ENCODE data around the gene IL6R.
"Not testable (repeated sequence)": the region's sequence is repeated elsewhere in the genome, so short reads cannot be mapped to it uniquely, and the experiment has no call there.

Gene IL6R

DNA sequence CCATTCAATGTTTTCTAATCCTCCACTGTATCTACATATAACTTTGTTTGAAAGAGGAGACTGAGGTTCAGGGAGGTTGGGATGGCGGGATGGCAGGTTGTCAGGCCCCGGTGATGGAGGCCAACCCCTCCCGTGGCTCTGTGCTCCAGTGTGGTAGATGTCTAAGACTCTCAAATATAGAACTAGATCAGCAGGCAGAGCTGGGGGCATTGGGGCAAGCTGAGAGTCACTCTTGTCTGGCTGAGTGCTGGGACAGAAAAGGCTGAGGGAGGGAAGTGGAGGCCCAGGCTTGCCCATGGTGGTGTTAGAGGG lies 1.7 kb downstream of the IL6R start:
- no peak for DNase-seq (ENCODE audit: low spot score)

DNA sequence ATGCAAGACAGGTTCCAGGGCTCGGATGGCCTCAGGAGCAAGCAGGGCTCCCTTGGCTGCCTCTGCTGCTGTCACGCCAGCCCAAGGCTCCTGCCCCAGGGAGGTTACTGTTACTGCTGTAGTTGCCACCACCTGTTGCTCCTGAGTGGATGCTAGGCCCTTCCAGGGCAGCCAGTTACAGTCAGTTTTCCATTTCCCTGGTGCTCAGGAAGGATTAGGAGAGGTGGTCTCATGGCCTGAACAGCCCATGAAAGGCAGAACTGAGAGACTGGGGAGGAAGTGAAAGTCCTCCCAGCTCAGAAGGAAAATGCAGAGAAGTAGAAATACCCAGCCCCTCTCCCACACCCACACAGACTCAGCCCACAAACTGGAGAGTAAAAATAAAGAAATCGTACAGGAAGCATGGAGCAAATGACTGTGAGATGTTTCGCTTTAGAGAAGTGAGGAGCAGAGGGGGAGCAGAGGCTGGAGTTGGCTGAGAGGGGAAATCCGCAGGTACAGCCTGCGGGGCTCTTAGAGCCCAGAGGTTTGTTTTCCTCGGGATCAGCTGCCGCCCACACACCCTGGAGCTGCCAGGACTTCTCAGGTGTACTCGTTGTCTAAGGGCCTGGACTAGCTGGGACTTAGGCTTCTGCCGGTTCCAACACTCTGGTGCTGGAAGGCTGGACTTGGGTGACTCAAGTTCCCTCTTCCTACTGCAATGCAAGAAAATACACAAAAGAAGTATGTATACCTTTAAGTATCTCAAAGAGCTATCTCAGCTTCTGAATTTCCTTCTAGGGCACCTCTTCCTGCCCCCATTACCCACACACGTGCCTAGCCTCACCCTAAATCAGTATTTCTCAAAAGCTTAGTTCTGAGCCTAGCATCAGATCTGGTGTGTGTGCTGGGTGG lies 2.3 kb downstream of the IL6R start:
- no peak for DNase-seq (ENCODE audit: low spot score)

DNA sequence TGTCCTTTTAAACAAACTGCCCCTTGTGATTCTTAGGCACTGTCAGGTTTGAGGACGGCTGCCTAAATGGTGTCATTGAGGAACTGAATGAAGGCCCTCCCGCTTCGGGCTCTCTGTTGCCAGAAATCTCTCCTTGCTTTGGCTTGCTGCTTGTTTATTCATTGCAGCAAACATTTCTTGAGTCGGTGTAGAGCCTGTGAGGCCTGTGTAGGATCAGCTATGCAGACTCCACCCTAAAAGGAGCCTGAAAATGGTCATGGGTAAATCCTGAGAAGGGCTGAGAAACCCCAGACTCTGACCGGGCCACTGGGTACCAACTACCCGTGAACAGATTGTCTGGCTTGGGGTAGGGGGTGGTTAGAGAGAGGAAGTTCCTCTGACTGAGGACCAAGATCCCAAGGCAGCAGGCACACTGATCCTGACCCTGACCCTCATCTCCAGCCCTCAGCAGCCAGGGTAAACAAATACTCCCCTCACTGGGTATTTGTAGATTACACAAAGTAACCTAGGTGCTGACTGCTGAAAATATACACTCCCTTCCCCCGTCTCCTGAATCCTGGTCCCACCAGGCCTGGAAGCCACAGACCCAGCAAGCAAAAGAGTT lies 3.1 kb downstream of the IL6R start:
- DNase-seq (ENCODE audit: low spot score) = no peak

DNA sequence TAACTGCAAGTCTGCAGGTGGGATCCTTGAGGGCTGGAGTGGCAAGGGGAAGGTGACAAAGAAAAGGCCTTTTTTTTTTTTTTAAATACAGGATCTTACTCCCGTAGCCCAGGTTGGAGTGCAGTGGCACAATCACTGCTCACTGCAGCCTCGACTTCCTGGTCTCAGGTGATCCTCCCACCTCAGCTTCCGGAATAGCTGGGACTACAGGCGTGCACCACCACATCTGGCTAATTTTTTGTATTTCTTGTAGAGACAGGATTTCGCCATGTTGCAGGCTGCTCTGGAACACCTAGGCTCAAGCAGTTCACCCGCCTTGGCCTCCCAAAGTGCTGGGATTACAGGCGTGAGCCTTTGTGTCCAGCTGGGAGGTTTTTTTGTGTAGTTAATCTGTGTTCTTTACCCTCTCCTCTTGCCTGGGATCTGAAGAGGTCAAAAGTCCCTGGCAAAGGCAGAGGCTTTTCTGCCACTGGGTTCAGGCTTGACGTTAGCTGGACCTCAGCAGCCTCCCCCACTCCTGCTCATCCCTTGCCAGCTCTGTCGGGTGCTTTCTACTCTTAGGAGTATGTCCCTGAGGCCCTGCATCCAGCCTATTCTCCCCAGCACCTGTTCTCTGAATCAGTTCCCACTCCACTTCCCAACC lies 5.2 kb downstream of the IL6R start:
- no peak for DNase-seq (ENCODE audit: low spot score)

DNA sequence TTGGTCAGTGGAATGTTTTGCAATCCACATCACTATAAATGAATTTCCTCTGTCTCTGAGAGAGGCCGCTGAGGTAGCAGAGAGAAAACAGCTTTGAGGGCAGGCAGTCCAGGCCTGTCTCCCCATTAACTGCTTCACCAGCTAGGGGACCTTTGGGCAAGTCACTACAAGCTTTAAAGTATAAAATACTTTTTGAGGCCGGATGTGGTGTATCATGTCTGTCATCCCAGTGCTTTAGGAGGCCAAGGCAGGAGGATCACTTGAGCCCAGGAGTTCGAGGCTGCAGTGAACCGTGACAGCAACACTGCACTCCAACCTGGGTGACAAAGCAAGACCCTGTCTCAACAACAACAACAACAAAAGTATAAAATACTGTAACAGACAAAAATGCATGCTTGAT lies 6.4 kb downstream of the IL6R start:
- DNase-seq (ENCODE audit: low spot score) = no peak

DNA sequence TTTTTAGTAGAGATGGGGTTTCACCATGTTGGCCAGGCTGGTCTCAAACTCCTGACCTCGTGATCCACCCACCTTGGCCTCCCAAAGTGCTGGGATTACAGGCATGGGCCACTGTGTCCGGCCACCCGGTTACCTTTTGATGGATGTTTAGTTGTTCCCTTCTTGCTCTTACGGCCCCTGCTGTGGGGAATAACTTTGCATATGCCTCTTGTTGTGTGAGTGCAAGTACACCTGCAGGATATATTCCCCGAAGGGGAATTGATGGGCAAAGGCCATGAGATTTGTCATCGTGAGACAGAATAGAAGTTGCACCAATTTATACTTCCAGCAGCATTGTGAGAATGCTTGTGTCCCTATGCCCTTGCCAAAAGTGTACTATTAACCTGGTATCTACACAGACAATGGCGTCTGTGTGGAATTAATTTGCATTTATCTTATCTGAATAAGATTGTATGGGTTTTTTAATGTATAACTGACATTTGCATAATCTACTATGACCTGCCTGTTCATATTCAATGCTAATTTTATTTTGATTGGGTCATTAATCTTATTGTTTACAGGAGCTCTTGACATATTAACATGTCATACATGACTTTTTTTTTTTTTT lies 8.1 kb downstream of the IL6R start:
- no peak for DNase-seq (ENCODE audit: low spot score)

DNA sequence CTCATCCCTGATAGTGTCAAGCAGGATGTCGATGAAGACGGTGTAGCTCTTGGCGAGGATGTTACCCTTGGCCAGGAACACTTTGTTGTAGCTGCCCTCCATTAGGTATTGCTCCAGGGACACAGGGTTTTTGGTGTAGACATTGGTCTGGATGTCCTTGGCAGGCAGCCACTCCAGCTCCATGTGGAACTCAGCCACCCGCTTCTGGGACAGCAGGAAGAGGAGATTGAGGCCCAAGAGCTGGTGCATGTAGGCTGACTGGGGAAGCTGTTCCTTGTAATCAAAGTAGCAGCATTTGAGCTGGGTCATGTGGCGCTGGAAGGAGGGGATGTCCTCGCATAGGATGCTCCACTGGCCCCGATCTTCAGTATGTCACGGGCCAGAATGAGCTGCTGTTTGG lies 9.5 kb downstream of the IL6R start:
- no peak for DNase-seq (ENCODE audit: low spot score)

DNA sequence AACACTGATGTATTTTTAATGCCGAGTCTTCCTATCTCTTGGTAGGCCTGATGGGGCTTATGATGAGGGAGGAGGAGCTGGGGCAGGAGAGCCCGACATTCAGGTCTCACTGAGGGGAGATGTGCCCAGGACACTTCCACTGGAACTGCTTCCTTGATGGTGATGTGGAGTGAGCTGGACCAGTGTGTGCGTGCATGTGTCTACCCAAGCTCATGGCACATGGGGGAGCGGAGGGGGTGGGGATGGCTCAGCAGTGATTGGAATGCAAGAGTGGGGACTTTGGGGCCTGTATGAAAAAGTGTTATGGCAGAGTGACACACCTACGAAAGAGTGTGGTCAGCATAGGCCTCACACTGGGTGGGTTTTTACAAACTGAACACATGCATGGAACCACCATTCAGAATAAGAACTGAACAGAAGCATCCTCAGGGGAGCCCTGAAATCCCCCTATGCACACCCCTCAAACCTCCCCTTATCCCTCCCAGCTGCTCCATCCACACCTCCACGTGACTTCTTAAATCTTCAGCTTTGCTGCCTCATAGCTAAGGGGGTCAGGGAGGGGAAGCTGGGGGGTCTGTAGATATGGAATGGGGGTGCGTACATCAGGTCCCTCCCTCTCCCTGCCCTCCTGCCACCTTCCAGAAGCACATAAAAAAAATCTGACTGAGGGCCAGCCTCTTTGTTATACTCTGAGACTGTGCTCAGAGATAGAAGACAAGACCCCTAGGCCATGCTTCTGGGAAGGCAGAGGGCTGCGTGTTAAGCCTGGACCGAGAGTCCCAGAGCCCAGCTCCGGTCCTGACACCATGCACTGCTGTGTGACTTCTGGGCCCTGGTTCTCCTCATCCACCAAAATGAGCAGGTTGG lies 11.6 kb downstream of the IL6R start:
- no peak for DNase-seq (ENCODE audit: low spot score)

DNA sequence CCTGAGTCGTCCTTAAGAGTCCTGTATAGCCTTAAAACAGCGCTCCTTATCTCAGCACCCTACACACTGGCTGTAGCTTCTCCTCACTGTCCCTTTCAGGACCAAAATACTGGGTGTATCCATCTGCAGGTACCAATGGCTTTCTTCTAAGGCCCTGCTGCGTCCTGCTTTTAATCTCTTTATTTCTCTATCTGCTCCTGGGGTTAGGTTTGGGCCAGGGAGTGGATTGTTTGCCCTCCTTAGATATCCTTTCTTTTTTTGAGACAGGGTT lies 12.1 kb downstream of the IL6R start:
- no peak for DNase-seq (ENCODE audit: low spot score)

DNA sequence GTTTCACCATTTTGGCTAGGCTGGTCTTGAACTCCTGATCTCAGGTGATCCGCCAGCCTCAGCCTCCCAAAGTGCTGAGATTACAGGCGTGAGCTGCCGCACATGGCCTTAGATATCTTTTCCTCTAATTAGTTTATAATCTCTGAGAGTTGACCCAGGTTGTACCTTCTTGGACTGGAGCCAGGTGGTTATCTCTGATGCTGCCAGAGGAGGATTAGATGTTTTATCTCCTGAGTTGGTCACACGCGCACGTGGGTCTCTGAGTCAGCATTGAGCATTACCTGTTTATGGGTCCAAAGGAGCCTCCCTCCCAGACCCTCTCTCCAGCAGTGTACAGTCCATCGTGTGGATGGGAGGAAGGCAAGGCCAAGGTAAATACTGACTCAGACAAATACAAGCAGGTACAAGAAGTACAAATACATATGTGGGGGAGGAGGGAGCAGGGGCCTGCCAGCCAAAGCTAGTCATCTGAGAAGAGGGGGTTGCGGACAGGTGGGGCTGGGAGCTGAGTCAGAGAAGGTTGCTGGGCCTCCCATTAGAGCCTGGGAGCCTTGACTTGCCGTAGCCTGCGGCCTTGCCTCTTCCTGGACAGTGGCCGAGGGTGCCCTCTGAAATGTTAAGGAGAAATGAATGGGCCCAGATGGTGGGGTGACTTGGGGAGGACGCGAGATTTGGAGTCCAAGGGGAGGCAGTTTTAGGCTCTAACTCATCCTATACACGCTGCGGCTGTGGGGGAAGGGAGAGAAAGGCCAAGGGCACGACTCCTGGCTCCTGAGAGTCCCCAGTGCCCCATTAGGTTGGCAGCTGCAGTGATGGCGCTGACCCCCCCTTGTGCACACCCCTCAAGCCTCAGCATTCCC lies 13.1 kb downstream of the IL6R start:
- no peak for DNase-seq (ENCODE audit: low spot score)

DNA sequence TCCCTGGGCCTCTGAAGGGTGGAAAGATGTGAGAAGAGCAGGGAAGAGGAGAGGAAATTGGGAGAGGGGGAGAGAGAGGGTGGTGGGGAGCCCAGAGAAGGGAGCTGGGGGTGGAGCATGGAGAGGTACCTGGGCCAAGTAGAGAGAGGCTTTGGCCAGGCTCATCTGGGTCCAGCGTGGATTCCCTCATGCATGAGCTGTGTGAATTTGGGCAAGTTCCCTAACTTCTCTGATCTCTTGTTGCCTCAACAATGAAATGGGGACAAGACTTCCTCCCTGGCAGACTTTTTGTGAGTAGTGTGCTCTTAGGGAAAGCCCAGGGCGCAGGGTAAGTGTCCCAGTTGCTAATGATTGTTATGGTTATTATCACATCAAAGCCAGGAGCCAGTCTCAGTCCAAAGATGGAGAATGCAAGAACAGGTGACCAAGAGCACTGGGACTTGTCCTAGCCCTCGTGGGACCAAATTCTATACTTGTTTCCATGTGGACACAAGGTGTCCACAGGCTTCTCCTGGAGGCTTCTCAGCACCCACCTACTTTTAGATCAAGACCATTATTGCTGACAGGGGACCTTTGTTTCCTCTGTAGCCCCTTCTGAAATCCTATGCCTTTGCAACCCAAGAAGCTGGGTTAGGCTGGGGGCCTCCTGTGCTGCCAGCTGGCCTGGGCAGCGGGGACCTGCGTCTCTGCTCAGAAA lies 13.9 kb downstream of the IL6R start:
- no peak for DNase-seq (ENCODE audit: low spot score)

DNA sequence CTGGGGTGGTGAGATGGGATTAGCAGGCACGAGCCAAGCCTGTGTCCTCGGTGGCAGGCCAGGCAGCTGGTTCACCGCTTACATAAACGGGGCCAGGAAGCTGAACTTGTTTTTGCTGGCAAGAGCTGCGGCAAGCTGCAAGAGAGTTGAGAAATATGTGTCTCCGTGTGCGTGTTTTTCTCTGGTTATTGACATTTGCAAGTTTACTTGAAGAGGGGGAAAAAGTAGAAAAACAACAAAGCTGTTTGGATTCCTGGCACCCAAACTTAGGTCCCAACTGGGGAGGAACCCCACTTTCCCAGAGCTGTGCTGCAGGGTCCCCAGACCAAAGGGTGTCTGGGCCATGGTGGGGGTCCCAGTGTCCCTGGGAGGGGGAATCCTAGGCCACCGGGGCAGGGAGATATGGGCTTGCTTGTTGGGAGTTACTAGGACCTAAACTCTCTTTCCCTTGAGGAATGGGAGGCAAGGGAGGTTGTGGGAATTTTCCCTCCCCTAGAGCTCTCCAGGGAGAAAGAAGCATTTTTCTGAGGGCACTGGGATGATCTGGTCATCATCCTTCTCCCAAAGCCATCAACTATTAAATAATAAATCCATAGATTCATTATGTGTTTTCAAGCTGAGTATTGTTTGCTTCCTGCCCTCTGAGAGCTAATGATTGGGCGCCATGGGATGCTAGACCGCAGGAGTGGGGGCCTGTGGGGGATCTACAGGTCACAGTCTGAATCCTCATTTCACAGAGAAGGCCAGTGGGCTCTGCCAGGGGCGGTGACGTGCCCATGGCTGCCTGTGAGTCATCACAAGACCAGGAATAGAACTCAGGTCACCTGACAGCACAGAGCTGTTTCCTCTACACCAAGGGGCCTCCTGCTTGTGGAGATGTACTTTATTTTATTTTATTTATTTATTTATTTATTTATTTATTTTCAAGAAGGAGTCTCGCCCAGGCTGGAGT lies 14.8 kb downstream of the IL6R start:
- DNase-seq (ENCODE audit: low spot score) = peak; percentile 96

DNA sequence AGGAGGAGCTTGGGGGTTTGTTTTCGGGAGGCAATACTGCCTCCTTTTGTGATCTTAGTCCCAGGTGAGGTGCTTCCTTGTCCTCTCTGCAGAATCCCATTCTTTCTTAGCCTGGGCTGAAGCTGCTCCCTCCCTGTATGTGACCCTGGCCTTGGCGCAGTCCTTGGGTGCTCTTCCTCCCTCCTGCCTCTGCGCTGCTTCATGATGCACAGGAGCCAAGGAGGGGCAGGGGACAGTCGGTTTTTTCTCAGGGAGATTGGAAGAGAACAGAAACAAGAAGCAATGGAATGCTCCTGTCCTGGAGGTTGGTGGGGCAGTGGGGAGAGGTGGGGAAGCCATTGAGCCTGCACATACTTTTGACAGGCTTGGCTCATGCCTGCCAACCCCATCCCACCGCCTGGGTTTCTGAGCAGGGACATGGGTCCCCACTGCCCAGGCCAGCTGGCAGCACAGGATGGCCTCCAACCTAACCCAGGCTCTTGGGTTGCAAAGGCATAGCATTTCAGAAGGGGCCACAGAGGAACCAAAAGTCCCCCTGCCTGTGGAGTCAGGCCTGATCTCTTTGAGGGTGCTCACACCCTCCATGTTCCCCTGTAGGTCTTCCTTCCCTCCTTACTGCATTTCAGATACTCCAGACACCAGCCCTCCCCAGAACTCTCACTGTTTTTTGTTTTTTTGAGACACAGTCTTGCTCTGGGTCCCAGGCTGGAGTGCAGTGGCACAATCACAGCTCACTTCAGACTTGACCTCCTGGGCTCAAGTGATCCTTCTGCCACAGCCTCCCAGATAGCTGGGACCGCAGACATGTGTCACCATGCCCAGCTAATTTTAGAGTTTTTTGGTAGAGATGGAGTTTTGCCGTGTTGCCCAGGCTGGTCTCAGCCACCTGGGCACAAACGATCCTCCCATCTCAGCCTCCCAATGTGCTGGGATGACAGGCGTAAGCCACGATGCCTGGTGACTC lies 16.1 kb downstream of the IL6R start:
- DNase-seq (ENCODE audit: low spot score) = no peak

DNA sequence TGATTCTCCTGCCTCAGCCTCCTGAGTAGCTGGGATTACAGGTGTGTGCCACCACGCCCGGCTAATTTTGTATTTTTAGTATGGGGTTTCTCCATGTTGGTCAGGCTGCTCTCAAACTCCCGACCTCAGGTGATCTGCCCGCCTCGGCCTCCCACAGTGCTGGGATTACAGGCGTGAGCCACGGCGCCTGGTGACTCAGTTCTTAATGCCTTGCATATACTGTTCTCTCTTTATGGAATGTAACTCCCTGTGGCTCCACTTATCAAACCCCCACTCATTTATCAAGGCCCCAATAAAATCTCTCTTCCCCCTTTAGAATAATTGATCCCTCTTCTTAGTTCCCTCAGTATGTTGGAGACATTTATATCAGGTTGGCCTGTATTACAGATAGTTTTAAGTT lies 16.9 kb downstream of the IL6R start:
- DNase-seq (ENCODE audit: low spot score) = not testable (repeated sequence)

DNA sequence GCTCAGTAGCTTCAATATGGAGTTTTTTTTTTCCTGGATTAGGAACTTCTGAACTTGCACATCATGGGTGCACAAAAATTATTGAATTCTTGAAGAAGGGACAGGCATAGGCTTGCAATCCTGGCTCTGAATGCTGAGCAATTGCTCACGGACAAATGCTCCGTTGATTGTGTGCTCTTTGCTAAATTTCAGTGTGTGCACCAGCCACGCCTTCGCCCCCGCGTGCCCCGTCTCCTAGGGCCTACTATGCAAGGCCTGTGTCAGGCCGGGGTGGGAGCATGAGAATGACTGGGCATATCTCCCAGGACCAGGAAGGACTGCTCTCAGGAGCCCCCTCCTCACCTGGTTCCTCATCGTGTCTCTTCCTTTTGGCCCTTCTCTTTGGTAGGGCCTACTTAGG lies 17.4 kb downstream of the IL6R start:
- no peak for DNase-seq (ENCODE audit: low spot score)

DNA sequence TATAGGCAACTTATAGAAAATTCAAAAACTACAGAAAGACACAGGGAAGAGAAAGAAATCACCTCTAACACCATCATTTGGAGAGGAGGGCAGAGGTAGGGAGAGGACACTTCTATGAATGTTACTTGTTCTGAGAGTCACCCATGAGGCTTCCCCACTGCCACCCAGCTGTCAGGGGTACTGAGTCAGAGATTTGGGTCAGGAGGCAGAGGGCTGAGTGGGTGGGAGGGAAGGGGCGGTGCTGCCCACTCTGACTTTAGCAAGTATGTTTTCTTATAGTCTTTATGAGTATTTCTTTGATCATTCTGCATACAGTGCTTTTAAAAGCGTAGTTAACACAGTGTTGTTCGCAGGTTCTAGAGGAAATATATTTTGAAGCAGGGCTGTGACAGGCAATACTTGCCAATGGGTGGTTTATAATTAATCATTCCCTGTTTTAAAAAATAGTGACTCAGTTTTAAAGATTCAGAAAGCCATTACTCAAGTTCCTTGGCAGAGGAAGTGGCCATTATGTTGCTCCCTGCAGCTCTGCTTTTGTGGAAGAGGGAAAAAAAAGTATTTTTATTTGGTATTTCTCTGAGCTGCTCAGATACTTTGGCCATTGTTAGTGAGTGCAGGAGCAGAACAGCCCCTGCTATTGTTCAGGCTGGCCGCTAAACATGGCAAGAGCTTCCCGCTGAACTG lies 18.3 kb downstream of the IL6R start:
- peak; percentile 83 for DNase-seq (ENCODE audit: low spot score)

DNA sequence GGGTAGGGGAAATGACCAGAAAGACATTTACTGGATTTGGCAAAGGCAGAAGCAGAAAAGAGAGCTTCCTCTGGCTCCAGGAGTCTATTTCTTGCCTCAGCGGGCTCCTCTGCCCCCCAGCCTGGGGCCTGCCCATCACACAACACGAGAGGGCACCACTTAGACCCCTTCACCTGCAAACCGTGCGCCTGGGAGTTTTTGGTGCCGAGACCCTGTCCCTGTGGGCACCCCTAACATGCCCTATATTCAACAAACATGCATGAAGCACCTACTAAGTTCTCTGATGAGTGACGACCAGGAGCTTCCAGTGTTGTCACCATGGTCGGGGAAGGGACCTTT lies 18.8 kb downstream of the IL6R start:
- DNase-seq (ENCODE audit: low spot score) = no peak

DNA sequence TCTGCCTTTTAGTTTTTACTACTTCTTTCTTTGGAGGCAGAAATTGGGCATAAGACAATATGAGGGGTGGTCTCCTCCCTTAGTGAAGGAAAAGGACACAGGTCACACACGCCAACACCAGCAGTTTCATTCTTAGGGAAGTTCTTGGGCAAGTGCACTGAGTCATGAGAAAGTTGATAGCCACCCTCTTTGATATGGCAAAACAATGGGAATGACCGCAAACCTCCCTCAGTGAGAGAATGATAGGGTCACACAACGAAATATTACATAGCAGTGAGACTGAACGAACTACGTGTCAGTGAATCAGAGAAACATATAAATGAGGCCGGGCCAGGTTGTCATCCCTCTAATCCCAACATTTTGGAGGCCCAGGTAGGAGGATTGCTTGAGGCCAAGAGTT lies 20.0 kb downstream of the IL6R start:
- no peak for DNase-seq (ENCODE audit: low spot score)
